Measurements from ENCODE around the gene PSME1.
"Not testable (repeated sequence)": the region's sequence is repeated elsewhere in the genome, so short reads cannot be mapped to it uniquely, and the experiment has no call there.

Gene PSME1

DNA sequence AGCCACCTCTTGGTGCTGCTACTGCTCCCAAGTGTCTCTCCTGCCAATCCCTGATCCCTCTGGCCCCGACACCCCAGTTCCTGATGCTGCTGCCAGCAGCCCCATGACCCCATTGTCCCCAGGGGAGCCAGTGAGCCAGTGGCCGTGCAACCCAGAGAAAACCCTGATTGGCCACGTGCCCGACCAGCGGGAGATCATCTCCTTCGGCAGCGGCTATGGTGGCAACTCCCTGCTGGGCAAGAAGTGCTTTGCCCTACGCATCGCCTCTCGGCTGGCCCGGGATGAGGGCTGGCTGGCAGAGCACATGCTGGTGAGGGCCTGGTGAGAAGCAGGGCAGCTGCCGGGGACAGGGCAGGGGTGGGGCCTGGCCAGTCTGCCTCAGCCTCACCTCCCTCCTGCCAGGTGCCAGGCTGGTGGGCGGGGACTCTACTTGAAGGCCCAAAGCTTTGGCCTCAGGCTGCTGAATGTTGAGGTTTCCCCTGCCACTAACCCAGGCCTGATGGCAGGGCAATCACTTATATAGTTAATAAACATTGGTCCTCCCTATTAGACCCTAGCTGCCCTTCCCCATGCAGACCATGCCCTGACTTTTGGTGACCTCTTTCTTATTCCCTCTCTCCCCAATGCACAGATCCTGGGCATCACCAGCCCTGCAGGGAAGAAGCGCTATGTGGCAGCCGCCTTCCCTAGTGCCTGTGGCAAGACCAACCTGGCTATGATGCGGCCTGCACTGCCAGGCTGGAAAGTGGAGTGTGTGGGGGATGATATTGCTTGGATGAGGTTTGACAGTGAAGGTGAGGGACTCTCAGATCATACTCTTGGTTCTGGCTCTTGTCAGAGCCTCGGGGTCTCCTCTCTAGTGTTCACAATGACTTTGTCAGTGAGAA, 36.8 kb upstream of the PSME1 start:
- no peak for TF ChIP-seq CTCF (IDR thresholded peaks at IDR 0.05; ENCODE audit: low read depth, low read length)
- no peak overlapping the region for H3K4me3 ChIP-seq (ENCODE audit: low read depth, low read length)

- no peak for TF ChIP-seq CTCF (IDR thresholded peaks at IDR 0.05; ENCODE audit: low read depth, low read length)
- H3K4me3 ChIP-seq (ENCODE audit: low read depth, low read length) = no peak overlapping the region
Observed at GRCh38 chr14:24100197-24100981, 35.6 kb upstream of the PSME1 start.

DNA sequence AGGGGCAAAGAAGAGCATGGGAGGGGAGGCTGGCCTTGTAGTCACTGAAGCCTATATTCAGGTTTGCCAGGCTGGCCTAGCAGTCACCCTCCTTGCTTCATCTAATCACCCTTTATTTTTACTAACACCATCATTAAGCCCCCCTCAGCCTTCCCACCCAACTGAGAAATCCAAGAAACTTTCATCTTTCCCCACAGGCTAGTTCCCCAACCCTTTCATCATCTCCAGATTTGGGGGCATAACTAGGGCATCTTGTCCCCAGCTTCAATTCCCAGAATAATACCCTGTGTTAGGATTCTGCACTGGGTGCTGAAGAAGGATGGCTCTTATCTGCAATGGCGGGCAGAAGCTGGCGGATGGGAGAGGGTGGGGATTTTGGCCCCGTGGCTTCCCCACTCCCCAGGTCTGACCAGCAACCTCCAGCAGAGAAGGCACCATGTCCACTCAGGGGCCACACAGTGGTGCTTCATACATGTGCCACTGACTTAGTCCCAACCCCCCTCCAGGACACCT, 35.0 kb upstream of the PSME1 start:
- TF ChIP-seq CTCF (IDR thresholded peaks at IDR 0.05; ENCODE audit: low read depth, low read length) = no peak
- H3K4me3 ChIP-seq (ENCODE audit: low read depth, low read length) = no peak overlapping the region

GRCh38 chr14:24102357-24103048, 33.5 kb upstream of the PSME1 start:
- no peak overlapping the region for H3K4me3 ChIP-seq (ENCODE audit: low read depth, low read length)
- TF ChIP-seq CTCF (IDR thresholded peaks at IDR 0.05; ENCODE audit: low read depth, low read length) = no peak

GRCh38 chr14:24103451-24103850, 32.5 kb upstream of the PSME1 start:
- H3K4me3 ChIP-seq (ENCODE audit: low read depth, low read length) = no peak overlapping the region
- TF ChIP-seq CTCF (IDR thresholded peaks at IDR 0.05; ENCODE audit: low read depth, low read length) = no peak

DNA sequence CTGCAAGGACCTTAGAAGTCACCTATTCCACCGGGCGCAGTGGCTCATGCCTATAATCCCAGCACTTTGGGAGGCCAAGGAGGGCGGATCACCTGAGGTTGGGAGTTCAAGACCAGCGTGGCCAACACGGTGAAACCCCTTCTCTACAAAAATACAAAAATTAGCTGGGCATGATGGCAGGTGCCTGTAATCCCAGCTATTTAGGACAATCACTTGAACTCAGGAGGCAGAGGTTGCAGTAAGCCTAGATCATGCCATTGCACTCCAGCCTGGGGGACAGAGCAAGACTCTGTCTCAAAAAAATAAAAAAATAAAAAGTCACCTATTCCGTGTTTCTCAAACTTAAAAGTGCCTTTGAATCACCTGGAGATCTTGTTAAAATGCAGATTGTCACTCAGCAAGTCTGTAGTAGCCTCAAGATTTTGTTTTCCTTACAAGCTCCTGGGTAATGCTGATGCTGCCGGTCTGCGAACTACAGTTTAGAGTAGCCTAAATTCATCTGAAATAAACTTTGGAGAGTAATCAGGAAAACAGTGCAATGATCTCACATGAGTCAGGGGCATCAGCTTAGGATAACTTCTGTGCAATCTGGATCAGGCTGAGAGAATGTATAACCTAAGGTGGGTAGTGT, 30.3 kb upstream of the PSME1 start:
- not testable (repeated sequence) for H3K4me3 ChIP-seq (ENCODE audit: low read depth, low read length)

- H3K4me3 ChIP-seq (ENCODE audit: low read depth, low read length) = no peak overlapping the region
- TF ChIP-seq CTCF (IDR thresholded peaks at IDR 0.05; ENCODE audit: low read depth, low read length) = no peak
Observed at GRCh38 chr14:24106672-24107271, 29.2 kb upstream of the PSME1 start.

All from WI38 (cell line).